SU-DHL-6 (cell line): ENCODE measurements around the gene INSC.

Source experiments
- CTCF ChIP-seq: fragments of 200-600 bp; sonication (generic); IDR thresholded peaks from one replicate; pipeline ENCODE4 v1.5.1; 2017; ENCODE audit warnings: antibody characterized with exemption, mild to moderate bottlenecking, low read length, moderate library complexity; ENCODE audit not compliant: insufficient read depth, poor library complexity, severe bottlenecking
- EZH2phosphoT487 ChIP-seq: fragments of 200-600 bp; sonication (generic), shearing (Covaris generic); conservative IDR thresholded peaks from 2 replicates; pipeline ENCODE4 v1.6.1; 2018; ENCODE audit warnings: mild to moderate bottlenecking, antibody characterized with exemption, low read length, moderate library complexity, mixed read lengths

GRCh38 chr11:15222777-15223176, 108.1 kb downstream of the INSC start:
- TF ChIP-seq EZH2phosphoT487, result no peak
- TF ChIP-seq CTCF, result no peak
